ENCODE measurements around the gene SKAP1. TPM values are rescaled to one million over a fixed set of nuclear protein-coding genes. Genes with fewer than 3 reads are reported as not detected.

SKAP1 gene
- total RNA-seq, 1 donor from 2014 or later: not detected

DNA sequence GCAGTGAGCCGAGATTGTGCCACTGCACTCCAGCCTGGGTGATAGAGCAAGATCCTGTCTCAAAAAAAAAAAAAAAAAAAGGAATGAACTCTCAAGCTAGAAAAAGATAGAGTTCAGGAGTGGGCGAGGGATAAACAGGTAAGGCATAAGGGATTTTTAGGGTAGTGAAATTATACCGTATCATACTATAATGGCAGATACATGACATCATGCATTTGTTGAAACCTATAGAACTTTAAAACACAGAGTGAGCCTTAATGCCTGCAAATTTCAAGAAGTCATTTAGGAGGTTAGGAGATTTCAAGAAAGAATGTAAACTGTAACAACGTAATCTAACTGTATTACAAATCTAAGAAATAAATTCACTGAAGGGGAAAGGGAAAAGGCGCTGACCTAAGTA is 20.4 kb downstream of the SKAP1 start:
- H4K20me1 ChIP-seq (ENCODE audit: low read depth): no peaks in the 10 kb centered on the region
- no peak overlapping the region for H3K27ac ChIP-seq
- H3K79me2 ChIP-seq (ENCODE audit: low read depth): no peaks in the 10 kb centered on the region
- H3K4me1 ChIP-seq: no peaks in the 10 kb centered on the region
- Mint-ChIP-seq H3K36me3 (no peaks in the 10 kb centered on the region), H3K4me3 (no peak overlapping the region), H3K27me3 (ENCODE audit: insufficient read depth, low read depth) (peaks cover 2% of the 10 kb centered on the region), H3K9me3 (no peaks in the 10 kb centered on the region), H3K27ac (no peak overlapping the region), H3K4me1 (no peaks in the 10 kb centered on the region)
- H3K9ac ChIP-seq: no peak overlapping the region
- DNase-seq (ENCODE audit: low spot score): no peak
- no peaks in the 10 kb centered on the region for H3K9me3 ChIP-seq (ENCODE audit: low read depth)
- H3F3A ChIP-seq (ENCODE audit: low read depth): no peaks in the 10 kb centered on the region
- TF ChIP-seq, protein P1, sequence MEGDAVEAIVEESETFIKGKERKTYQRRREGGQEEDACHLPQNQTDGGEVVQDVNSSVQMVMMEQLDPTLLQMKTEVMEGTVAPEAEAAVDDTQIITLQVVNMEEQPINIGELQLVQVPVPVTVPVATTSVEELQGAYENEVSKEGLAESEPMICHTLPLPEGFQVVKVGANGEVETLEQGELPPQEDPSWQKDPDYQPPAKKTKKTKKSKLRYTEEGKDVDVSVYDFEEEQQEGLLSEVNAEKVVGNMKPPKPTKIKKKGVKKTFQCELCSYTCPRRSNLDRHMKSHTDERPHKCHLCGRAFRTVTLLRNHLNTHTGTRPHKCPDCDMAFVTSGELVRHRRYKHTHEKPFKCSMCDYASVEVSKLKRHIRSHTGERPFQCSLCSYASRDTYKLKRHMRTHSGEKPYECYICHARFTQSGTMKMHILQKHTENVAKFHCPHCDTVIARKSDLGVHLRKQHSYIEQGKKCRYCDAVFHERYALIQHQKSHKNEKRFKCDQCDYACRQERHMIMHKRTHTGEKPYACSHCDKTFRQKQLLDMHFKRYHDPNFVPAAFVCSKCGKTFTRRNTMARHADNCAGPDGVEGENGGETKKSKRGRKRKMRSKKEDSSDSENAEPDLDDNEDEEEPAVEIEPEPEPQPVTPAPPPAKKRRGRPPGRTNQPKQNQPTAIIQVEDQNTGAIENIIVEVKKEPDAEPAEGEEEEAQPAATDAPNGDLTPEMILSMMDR (IDR thresholded peaks at IDR 0.05): no peak
- TF ChIP-seq EZH2 (IDR thresholded peaks at IDR 0.05) (no peak), EZH2phosphoT487 (IDR thresholded peaks at IDR 0.05) (no peak)
- no peaks in the 10 kb centered on the region for H3K36me3 ChIP-seq
- H3K4me3 ChIP-seq: no peak overlapping the region
- H3K27me3 ChIP-seq: peaks cover 50% of the 10 kb centered on the region
- no peak overlapping the region for H2AFZ ChIP-seq (replicated peaks)
- H3K4me2 ChIP-seq: no peak overlapping the region

DNA sequence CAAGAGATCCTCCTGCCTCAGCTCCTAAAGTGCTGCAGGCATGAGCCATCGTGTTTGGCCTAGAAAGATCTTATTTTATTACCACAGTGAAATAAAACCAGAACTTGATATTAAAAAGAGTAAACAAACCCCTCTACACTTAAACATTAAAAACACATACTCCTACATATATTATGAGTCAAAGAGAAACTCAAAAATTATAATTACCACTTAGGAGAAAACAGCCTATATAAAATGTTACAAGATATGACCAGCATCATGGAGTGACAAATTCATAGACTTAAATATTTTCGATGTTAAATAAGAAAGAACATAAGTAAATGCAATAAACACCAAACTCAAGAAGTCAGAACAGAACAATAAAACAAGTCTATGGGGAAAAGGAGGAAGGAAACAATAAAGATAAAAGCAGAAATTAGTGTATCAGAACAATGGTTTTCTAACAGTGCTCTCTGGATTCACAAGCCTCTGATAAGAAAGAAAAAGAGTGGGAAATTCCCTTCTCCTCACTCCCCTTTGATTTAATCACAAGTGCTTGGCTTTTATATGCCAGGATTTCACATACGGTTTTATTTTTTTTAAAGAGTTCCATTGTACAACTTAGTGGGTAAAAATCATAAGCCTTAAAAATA is 23.0 kb downstream of the SKAP1 start:
- Mint-ChIP-seq H3K27me3 (ENCODE audit: insufficient read depth, low read depth) (no peaks in the 10 kb centered on the region), H3K27ac (no peak overlapping the region), H3K9me3 (no peaks in the 10 kb centered on the region), H3K4me1 (no peaks in the 10 kb centered on the region), H3K36me3 (no peaks in the 10 kb centered on the region), H3K4me3 (no peak overlapping the region)
- no peaks in the 10 kb centered on the region for H3K4me1 ChIP-seq
- no peak for TF ChIP-seq EZH2phosphoT487 (IDR thresholded peaks at IDR 0.05)
- no peak for TF ChIP-seq EZH2 (IDR thresholded peaks at IDR 0.05)
- TF ChIP-seq, protein P1 (IDR thresholded peaks at IDR 0.05): no peak
- H3K4me3 ChIP-seq: no peak overlapping the region
- no peaks in the 10 kb centered on the region for H3K36me3 ChIP-seq
- H3F3A ChIP-seq (ENCODE audit: low read depth): no peaks in the 10 kb centered on the region
- H4K20me1 ChIP-seq (ENCODE audit: low read depth): no peaks in the 10 kb centered on the region
- H3K79me2 ChIP-seq (ENCODE audit: low read depth): no peaks in the 10 kb centered on the region
- H3K4me2 ChIP-seq: no peak overlapping the region
- no peak for DNase-seq (ENCODE audit: low spot score)
- H3K27me3 ChIP-seq: peaks cover 36% of the 10 kb centered on the region
- H3K9me3 ChIP-seq (ENCODE audit: low read depth): no peaks in the 10 kb centered on the region
- no peak overlapping the region for H2AFZ ChIP-seq (replicated peaks)
- no peak overlapping the region for H3K27ac ChIP-seq
- no peak overlapping the region for H3K9ac ChIP-seq

DNA sequence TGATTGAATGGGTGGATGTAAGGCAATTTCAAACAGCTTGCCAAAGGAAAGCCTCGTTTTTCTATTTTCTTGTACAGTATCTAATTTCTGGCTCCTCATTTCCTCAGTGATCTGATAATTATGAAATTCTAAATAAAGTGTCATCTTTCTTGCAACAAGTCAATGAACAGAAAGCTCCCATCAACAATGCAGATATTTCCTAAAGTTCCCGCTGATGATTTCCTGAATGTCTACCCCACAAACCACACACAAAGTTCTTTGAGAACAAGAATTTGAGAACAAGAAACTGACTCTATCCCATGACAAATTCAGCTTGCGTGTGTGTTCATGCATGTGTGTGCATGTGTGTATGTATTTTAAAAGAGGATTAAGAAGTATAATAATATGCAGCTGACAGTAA is 35.2 kb downstream of the SKAP1 start:
- no peak overlapping the region for H3K9ac ChIP-seq
- H3K27me3 ChIP-seq: peaks cover 73% of the 10 kb centered on the region
- H3K27ac ChIP-seq: no peak overlapping the region
- Mint-ChIP-seq H3K4me3 (no peak overlapping the region), H3K27ac (no peak overlapping the region), H3K27me3 (ENCODE audit: insufficient read depth, low read depth) (peaks cover 2% of the 10 kb centered on the region), H3K36me3 (no peaks in the 10 kb centered on the region), H3K9me3 (no peaks in the 10 kb centered on the region), H3K4me1 (no peaks in the 10 kb centered on the region)
- no peaks in the 10 kb centered on the region for H3K79me2 ChIP-seq (ENCODE audit: low read depth)
- H3K4me1 ChIP-seq: peaks cover 6% of the 10 kb centered on the region
- H4K20me1 ChIP-seq (ENCODE audit: low read depth): no peaks in the 10 kb centered on the region
- no peaks in the 10 kb centered on the region for H3K36me3 ChIP-seq
- no peak for TF ChIP-seq EZH2phosphoT487 (IDR thresholded peaks at IDR 0.05)
- no peak overlapping the region for H2AFZ ChIP-seq (replicated peaks)
- H3K4me2 ChIP-seq: no peak overlapping the region
- H3K9me3 ChIP-seq (ENCODE audit: low read depth): no peaks in the 10 kb centered on the region
- DNase-seq (ENCODE audit: low spot score): no peak
- H3K4me3 ChIP-seq: no peak overlapping the region
- H3F3A ChIP-seq (ENCODE audit: low read depth): no peaks in the 10 kb centered on the region

DNA sequence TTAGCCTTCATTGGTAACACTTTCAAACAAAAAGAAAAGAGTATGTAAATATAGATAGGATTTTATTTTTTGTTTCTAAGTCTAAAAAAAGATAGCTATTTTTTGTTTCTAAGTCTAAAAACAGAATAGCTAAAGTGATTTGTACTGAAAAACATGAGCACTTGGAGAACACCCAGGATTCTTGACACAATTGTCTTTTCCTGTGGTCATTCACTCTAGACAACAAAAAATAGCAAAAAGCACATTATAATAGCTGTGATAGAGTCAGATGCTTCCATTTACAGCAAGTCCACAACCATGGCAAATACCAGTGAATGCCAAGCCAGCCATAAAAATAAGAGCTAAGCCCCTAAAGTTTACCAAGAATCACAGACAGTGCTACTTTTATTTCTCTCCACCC is 36.7 kb downstream of the SKAP1 start:
- no peak overlapping the region for H2AFZ ChIP-seq (replicated peaks)
- no peaks in the 10 kb centered on the region for H4K20me1 ChIP-seq (ENCODE audit: low read depth)
- no peak overlapping the region for H3K9ac ChIP-seq
- Mint-ChIP-seq H3K4me1 (peaks cover 4% of the 10 kb centered on the region), H3K27ac (no peak overlapping the region), H3K27me3 (ENCODE audit: insufficient read depth, low read depth) (peaks cover 2% of the 10 kb centered on the region), H3K9me3 (no peaks in the 10 kb centered on the region), H3K4me3 (no peak overlapping the region), H3K36me3 (no peaks in the 10 kb centered on the region)
- TF ChIP-seq EZH2 (IDR thresholded peaks at IDR 0.05): no peak
- TF ChIP-seq, protein P1 (IDR thresholded peaks at IDR 0.05): no peak
- TF ChIP-seq EZH2phosphoT487 (IDR thresholded peaks at IDR 0.05): no peak
- no peaks in the 10 kb centered on the region for H3K9me3 ChIP-seq (ENCODE audit: low read depth)
- no peaks in the 10 kb centered on the region for H3K36me3 ChIP-seq
- peaks cover 6% of the 10 kb centered on the region for H3K4me1 ChIP-seq
- H3K27me3 ChIP-seq: peaks cover 82% of the 10 kb centered on the region
- no peak overlapping the region for H3K4me3 ChIP-seq
- H3K79me2 ChIP-seq (ENCODE audit: low read depth): no peaks in the 10 kb centered on the region
- no peaks in the 10 kb centered on the region for H3F3A ChIP-seq (ENCODE audit: low read depth)
- no peak overlapping the region for H3K4me2 ChIP-seq
- no peak for DNase-seq (ENCODE audit: low spot score)
- H3K27ac ChIP-seq: no peak overlapping the region
